ENCODE results near the gene SLAMF1. TPM values are rescaled to one million over a fixed set of nuclear protein-coding genes. Genes with fewer than 3 reads are reported as not detected.

Gene SLAMF1
- total and polyA plus RNA-seq, 2 of the 13 experiments (the other 11 are each of a cell fraction or from before 2014, with no cell fraction given) = not detected

- H2AFZ ChIP-seq (ENCODE audit: low read length) = no peak overlapping the region
- BruUV-seq (replicated peaks) = no TSS peak
- H3K9me3 ChIP-seq (ENCODE audit: low read length) = no peaks in the 10 kb centered on the region
- FAIRE-seq (no peak), DNase-seq (ENCODE audit: low spot score) (peak; percentile 8), ATAC-seq (peak; percentile 49; the same call in 2 of the 3 replicates)
- H3K36me3 ChIP-seq (replicated peaks in 1 of 2; ENCODE audit: control insufficient read depth in 1 of 2, insufficient read depth in 2 of 2, low read length in 2 of 2) = no peaks in the 10 kb centered on the region
- POLR2A ChIA-PET = no interaction called here
- in situ Hi-C loops (cut with HindIII; ENCODE audit: extremely low pct_ligation_motif_present, low pct_unique_long_range_greater_than_20kb) = no loop called here
- H3K27me3 ChIP-seq (ENCODE audit: control insufficient read depth in 1 of 2, insufficient read depth in 2 of 2, low read length in 2 of 2) = no peaks in the 10 kb centered on the region
- no peak overlapping the region for H3K4me2 ChIP-seq (ENCODE audit: low read depth, low read length)
- H3K9ac ChIP-seq (ENCODE audit: insufficient read depth, low read depth, low read length) = no peak overlapping the region
- WGBS (ENCODE audit: low lambda C conversion rate) = 4% methylated on average over 2 of the region's 2 CpGs
- H3K4me3 ChIP-seq (replicated peaks in 1 of 3; ENCODE audit: insufficient read depth in 1 of 3, low read depth in 2 of 3, low read length in 3 of 3) = no peak overlapping the region
- H3K79me2 ChIP-seq (ENCODE audit: insufficient read depth, low read length) = no peaks in the 10 kb centered on the region
- CTCF ChIA-PET (ENCODE audit: low intra/inter-chr PET ratio, low total read pairs) = no interaction called here
- peaks cover 13% of the 10 kb centered on the region; the same call in 1 of the 2 replicates for H3K4me1 ChIP-seq (ENCODE audit: insufficient read depth, low read length)
- no peak for TF ChIP-seq ARNT2 (CRISPR knock-in tag; IDR thresholded peaks at IDR 0.05; ENCODE audit: low read depth)
- no peak for TF ChIP-seq ZNF614 (CRISPR knock-in tag; IDR thresholded peaks at IDR 0.05; ENCODE audit: borderline replicate concordance)
- TF ChIP-seq SP5 (CRISPR knock-in tag; IDR thresholded peaks at IDR 0.05; ENCODE audit: borderline replicate concordance, low read depth) = no peak
- TF ChIP-seq ZNF878 (CRISPR knock-in tag; IDR thresholded peaks at IDR 0.05) = no peak
- TF ChIP-seq ATF6 (CRISPR knock-in tag; conservative IDR thresholded peaks at IDR 0.05) = no peak
- TF ChIP-seq PAXIP1 (CRISPR knock-in tag; conservative IDR thresholded peaks at IDR 0.05) = 0 out of 2 replicates have a peak, but pooled peaks have one; percentile 25
- no peak for TF ChIP-seq FOXP1 (IDR thresholded peaks at IDR 0.05)
- 0 out of 2 replicates have a peak, but pooled peaks have one; percentile 20 for TF ChIP-seq FOXP1 (CRISPR knock-in tag; IDR thresholded peaks at IDR 0.05)
- peak; percentile 22; the same call in 1 of the 2 replicates for TF ChIP-seq SALL1 (CRISPR knock-in tag; IDR thresholded peaks at IDR 0.05)
- TF ChIP-seq SMAD1 (CRISPR knock-in tag; IDR thresholded peaks at IDR 0.05; ENCODE audit: borderline replicate concordance, low read depth) = no peak
- TF ChIP-seq ONECUT2 (CRISPR knock-in tag; IDR thresholded peaks at IDR 0.05) = 0 out of 2 replicates have a peak, but pooled peaks have one; percentile 28
- no peak for TF ChIP-seq REPIN1 (CRISPR knock-in tag; IDR thresholded peaks at IDR 0.05; ENCODE audit: borderline replicate concordance, low read depth)
- no peaks in the 10 kb centered on the region for H4K20me1 ChIP-seq (ENCODE audit: insufficient read depth, low read length)
- no peak overlapping the region for H3K27ac ChIP-seq (ENCODE audit: extremely low read length, insufficient read depth, low read length)
- intact Hi-C loops (cut with micrococcal nuclease; ENCODE audit: unreplicated experiment) = no loop called here
Measured at GRCh38 chr1:160581961-160582360, 64.9 kb downstream of the SLAMF1 start.
